Non-pigmented ciliary epithelial cell (primary cell): ENCODE measurements around the gene NMUR2.

Experiments used
- DNase-seq: peaks from one replicate; pipeline ENCODE4 v3.0.0-alpha.2; 2010; ENCODE audit warnings: low read depth

The NMUR2 gene, protein sequence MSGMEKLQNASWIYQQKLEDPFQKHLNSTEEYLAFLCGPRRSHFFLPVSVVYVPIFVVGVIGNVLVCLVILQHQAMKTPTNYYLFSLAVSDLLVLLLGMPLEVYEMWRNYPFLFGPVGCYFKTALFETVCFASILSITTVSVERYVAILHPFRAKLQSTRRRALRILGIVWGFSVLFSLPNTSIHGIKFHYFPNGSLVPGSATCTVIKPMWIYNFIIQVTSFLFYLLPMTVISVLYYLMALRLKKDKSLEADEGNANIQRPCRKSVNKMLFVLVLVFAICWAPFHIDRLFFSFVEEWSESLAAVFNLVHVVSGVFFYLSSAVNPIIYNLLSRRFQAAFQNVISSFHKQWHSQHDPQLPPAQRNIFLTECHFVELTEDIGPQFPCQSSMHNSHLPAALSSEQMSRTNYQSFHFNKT

DNA sequence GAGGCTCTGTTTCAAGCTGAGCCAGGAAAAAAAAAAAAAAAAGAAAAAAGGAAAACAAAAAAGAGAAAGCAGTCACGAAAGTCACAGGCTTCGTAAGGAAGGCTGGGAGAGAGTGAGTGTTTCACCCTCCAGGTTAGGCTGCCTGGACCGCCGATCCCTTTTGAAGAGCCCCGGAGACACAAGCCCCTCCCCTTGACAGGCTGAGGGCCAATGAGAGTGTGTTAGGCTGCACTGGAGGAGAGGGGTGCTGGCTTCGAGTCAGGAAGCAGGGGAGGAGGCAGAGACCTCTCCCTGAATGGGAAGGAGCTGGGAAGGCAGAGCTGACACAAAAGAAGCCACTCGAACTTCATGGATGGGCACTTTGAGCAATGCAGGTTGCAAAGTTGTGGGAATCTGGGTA lies at the start of gene NMUR2:
TSS of gene NMUR2 (minus strand) at position 135 of the 400 bp plus-strand sequence. CDS start 166 bp downstream, outside the sequence.
- DNase-seq: no peak

DNA sequence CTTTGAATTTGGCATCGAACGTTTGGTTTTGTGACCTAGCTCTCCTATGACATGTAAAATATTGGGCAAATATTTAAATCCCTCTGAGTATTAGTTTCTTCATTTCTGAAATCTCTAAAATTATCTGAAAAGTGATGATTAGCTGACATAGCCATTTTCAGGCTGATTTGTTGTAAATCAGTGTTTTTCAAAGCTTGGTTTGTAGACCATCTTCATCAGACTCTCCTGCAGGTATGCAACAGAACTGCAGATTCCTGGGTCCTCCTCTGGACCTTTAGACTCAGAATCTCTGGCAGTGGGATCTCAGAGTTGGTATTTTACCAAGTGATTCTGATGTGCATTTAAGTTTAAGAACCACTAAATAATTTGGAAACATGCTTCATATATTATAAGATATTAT lies 38.9 kb upstream of the NMUR2 start:
- DNase-seq: no peak

DNA sequence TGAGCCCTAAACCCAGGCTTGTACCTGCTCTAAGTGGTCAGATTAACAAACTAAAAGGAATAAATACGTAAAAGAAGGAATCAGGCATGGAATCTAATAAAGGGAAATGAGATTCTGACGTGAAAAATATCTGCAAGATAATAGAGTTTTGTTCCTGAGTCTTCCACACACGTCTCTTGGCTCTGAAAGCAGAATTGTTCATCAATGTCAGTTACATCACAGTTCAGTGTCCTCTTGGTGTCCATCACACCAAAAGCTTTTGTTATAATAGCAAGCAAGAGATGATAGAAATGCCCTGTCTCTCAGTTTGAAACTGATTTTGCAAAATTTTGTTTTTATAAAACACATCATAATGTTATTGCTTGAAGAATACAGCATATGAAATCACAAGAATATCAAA lies 34.7 kb upstream of the NMUR2 start:
- DNase-seq: no peak

DNA sequence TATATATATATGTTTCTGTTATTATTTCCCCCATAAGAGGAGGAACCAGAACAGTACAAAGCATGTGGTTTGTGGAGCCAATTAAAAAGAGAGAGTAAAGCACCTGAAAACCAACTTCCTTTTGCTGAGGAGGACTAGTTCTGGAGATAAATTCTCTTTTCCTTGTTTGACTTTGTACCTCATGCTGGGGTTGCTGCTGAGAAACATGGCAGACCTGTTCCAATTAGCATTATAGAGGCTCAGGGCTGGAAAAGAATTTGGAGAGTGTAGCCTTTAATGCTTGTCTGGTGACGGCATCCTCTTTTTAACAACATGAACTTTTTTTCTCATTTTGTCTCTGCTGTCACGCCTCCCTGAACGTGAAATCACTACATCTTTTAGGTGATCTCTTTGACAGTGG lies 32.8 kb upstream of the NMUR2 start:
- no peak for DNase-seq

DNA sequence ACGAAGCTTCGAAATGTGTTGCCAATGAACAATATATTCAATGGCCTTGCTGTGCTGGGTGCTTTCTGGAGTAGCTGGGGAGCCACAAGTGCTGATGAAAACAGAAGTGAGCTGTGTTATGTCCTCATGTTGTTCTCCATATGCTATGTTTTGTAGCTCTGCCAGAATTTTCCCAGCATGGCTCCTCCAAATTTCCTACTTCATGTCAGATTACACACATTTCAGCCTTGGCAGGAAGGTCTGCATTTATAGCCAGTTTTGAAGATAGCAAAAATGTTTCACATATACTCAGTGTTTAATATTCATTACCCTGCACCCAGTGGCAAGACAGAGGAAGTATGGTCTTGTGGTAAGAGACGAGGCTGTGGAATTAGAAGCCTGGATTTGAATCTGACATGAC lies 22.6 kb upstream of the NMUR2 start:
- DNase-seq: no peak

DNA sequence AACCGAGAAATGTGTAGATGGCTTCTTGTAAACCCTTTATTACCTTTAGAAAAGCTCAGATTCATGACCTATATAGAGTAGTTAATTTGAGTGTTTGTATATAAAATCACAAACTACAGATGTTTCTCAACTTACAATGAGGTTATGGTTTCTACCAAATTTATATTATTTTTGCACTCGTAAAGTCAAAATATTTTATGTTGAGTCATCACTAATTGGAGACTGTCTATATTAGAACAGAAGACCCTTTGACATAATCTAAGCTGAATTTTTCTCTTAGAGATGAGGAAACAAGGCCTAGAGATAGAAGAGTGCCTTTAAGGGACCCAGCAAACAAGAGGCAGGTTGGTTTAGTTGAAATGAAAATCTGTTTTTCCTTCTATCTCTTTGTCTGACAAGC lies 20.0 kb upstream of the NMUR2 start:
- no peak for DNase-seq

DNA sequence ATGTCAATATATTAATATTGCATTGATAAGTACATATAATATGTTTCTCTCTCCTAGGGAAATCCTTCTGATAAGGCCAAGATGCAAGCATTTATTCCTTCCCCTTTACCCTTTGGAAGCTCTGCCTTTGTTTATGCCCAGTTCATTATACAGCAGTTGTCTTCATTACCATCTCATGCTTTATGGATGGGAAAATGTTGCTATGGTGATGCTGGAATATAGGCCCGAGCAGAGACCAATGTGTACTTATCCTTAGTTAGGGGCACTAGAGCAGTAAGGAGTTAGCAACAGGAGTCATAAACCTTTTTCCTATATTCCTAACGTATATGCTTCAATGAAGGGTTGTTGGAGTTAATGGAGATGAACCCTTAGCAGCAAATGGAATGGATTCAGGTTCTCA lies 19.4 kb upstream of the NMUR2 start:
- no peak for DNase-seq

DNA sequence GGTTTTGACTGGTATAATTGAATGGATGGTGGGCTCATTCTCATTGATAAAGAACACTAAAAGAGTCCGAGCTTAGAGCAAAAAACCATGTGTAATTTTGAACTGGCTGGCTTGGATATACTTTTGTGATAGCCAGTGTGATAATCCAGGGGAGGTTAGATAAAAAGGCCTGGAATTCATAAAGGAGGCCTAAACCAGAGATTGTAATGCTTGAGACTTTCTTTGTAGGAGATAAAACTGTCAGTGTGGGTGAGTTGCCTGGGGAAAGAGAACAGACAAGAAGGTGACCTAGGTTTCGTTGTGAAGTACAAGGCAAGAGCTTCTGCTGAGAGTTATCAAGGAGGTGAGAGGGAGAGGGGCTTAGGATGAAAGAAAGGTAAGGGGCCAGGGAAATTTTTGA lies 17.0 kb upstream of the NMUR2 start:
- DNase-seq: no peak

DNA sequence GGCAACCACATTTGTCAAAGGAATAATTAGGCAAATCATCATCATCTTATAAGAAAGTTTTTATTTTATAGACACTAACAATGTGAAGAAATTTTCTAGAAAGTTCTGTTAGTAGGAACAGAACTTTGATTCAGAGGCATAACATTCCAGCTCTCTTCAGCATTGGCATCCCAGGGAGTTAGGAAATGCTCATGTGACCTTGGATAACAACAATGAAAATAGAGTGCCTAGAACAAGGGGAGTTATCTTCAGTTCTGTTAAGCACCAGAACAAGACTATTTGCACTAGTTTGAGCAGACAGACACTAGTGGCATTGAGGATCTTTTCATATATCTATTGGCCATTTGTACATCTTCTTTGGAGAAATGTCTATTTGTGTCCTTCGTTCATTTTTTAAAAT lies 7.0 kb upstream of the NMUR2 start:
- no peak for DNase-seq

DNA sequence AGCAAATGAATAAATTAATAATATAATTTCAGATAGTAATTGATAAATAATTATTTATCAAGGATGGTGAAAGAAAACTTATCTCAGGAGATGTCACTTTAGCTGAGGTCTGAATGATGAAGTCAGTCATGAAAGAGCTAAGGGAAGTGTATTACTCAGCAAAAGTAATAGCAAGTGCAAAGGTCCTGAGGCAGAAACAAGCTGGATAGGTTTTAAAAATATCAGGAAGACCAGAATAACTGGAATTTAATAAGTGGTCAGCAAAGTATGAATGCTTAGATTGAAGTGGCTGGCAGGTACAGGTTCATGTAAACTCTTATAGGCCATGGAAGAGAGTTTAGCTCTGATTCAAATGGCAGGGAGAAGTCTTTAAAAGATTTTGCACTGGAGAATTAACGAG lies 1.0 kb upstream of the NMUR2 start:
- no peak for DNase-seq

DNA sequence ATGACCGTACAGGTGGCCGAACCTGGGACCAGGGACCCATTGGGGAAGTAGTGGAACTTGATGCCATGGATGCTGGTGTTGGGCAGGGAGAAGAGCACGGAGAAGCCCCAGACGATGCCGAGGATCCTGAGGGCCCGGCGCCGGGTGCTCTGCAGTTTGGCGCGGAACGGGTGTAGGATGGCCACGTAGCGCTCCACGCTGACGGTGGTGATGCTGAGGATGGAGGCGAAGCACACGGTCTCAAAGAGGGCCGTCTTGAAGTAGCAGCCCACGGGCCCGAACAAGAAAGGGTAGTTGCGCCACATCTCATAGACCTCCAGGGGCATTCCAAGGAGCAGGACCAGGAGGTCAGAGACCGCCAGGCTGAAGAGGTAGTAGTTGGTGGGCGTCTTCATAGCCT lies 585 bp downstream of the NMUR2 start:
- no peak for DNase-seq

DNA sequence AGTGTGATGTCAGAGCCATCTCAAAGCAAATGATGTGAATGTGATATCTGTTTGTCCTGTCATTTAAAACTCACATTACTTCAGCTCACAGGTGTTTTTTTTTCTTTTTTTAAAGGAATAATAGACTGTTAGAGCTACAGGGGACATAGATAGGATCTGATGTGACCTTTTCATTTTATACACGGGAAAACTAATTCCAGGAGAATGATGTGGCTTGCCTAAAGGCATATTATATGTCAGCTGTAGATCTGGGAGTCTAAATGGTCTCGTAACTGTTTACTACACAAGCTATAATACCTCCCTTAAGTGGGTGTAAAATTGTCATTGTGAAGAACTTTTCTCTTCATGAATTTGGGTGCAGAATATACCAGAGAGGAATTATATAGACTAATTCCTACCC lies 2.0 kb downstream of the NMUR2 start:
- no peak for DNase-seq

DNA sequence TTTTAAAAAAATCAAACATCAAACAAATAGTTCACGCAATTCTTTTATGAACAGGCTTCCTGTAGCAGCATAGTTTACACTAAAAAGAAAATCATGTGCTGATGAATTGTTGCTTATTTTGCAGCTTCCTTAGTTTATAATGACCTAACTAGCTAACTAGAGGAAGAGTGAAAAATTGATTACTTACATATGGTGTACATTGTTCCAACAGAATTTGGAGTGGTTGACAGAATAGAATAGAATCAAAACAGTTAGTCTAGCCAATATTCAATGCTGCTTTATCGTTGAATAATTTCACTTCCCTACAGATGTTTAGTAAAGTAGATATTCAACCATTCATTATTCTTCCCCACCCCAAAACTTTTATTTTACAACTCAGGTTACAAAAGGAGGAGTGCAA lies 4.2 kb downstream of the NMUR2 start:
- DNase-seq: no peak

DNA sequence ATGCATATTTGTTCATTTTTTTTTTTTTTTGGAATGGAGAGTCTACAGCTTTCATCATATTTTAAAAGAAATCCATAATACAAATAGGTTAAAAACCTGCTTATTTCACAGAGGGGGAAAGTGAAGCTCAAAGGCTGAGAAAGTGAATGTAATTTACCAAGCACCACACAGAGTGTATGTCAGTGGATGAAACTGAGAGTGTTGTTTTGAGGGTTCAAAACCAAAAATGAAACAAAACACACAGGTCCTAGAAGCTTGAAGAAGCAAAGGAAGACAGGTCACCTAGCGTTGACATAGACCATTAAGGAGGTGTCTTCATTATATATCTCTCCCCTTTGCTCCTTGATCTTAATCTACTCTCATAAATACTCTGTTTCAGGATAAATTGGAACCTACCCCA lies 7.5 kb downstream of the NMUR2 start:
- DNase-seq: no peak

DNA sequence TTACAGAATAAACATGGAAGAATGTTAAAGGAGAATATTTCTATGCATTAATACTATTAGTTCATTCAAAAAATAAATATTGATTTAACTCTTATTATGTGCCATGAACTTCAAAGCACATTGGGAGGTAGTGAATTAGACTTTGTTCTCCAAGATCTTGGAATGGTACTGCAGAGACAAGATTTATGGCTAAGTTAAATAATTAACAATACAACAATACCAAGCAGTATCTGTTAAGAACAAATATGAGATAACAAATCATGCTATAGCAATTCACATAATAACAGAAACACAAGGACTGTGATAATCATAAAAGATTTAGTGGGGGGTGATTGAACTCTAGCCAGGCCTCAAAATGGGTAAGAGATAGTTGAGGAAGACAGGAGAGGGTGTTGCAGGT lies 11.6 kb downstream of the NMUR2 start:
- no peak for DNase-seq

DNA sequence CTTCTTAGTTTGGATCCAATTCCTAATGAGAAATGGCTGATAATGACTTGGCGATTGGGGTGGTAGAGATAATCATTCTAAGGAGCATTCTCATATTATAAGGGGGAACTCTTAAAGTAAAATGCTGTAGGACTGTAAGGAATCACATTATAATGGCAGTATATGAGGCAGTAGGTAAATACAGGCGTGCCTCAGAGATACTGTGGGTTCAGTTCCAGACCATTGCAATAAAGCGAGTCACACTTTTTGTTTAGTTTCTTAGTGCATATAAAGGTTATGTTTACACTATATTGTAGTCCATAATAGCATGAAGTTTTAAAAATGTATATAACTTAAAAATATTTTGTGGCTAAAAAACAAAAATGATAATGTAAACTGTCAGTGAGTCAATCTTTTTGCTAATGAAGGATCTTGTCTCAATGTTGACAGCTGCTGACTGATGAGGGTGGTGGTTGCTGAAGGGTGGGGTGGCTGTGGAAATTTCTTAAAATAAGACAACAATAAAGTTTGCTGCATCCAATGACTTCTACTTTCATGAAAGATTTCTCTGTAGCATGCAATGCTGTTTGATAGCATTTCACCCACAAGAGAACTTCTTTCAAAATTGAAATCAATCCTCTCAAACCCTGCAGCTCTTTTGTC lies 15.8 kb downstream of the NMUR2 start:
- no peak for DNase-seq

DNA sequence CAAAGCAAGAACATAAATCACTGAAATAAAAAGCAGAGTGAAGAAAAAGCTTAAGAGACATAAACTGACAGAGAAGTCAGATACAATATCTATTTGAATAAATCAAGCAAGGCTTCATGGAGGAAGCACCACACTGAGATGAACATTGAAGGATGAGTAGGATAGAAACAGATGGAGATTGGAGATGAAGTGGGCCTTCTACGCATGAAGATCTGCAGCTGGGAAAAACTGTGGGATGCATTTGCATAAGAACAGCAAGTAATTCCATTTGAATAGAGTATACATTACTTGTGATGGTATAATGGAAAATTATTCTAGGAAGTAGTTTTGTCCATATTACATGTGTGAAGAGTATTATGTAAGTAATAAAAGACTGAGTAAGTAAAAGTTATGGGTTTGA lies 16.5 kb downstream of the NMUR2 start:
- DNase-seq: no peak

DNA sequence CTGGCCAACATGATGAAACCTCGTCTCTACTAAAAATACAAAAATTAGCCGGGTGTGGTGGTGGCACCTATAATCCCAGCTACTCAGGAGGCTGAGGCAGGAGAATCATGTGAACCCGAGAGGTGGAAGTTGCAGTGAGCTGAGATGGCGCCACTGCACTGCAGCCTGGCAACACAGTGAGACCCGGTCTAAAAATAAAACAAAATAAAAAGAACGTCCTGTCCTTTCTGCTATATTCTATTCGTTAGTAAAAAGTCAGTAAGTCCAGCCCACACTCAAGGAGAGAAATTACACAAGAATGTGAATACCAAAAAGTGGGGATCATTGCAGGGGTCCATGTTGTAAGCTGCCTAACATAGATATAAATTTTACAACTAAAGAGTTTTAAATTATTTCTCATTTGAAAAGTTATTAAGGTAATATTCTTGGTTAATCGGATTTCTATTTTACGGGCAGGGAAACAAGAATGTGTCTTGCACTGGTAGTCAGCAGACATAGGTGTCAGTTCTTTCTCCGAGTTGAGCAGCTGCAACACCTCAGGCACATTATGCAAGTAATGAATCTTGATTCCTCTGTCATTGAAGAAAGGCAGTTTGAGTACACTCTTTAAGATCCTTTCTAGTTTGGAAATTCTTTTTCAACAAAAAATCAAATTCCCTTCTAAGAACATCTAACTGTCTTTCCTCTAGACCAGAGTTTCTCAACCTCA lies 24.5 kb downstream of the NMUR2 start:
- DNase-seq: no peak

DNA sequence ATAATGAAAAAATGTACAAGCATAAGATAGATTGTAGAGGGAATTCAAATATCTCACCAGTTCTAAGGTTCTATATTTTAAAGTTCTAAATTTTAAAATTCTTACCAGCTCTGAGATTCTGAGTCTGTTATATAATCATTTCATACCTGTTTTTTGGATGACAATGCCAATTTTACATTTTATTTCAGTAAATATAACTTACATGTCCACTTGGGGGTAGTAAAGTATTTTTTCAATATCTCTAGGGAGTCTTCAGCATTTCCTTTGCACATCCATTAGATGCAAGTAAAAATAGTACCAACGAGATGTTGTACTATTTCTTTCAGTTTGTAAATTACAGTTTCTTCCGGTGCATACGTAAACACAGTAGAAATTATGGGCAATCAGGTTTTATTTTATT lies 25.7 kb downstream of the NMUR2 start:
- DNase-seq: no peak

DNA sequence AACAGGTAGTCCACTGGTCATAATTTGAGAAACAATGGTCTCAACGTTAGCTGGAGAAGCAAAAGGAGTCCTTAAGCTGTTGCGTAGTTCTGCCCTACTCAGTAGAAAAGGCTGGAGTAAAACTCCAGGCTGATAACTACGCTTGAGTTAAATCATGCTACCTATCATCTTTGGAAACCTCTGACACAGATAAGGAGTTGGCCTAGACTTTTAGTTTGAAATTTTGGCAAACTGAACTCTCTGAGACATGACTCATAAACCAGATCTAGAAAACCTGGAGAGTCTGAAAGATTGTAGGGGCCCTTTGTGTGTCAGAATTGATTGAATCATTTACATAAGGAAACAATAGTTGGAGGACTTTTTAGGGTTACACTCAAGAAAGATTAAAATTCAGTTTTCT lies 26.3 kb downstream of the NMUR2 start:
- DNase-seq: no peak

DNA sequence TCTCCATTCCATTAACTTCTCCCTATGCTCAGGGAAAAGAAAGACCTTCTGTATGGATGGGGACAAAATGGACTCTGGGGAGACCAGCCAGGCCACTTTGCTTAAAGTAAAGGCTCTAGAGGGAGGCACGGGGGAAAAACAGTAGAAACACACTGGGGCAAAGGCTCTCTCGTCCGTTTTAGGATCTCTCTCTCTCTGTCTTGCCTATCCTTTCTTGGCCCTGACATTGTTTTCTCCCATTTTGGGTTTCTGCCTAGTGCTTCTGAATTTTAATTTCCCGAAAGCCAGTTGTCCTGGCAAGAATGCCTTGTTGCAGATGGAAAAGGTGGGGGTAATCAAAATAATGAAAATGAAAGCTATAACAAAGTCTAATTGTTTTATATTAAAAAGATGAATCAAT lies 28.2 kb downstream of the NMUR2 start:
- DNase-seq: no peak

DNA sequence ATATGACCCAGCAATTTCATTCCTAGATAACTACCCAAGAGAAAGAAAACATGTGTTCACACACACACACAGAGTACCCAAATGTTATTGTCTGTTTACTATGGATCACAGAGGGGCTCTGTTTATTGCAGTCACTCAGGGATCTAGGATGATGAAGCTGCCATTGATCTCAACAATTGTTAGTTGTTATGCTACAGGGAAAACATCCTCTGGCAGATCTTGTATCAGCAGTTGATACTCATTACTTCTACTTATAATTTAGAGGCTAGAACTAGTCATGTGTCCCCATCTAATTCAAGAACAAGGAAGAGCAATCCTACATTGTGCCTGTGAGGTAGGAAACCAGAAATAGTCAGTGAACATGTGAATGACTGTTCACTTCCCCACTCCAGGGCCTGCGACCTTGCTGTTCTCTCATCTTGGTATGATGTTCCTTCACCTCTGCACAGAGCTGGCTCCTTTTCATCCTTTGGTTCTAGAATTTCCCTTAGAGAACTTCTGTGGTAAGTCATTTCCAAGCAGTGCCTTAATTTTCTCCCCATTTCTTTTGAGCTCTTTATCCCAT lies 30.3 kb downstream of the NMUR2 start:
- DNase-seq: no peak

DNA sequence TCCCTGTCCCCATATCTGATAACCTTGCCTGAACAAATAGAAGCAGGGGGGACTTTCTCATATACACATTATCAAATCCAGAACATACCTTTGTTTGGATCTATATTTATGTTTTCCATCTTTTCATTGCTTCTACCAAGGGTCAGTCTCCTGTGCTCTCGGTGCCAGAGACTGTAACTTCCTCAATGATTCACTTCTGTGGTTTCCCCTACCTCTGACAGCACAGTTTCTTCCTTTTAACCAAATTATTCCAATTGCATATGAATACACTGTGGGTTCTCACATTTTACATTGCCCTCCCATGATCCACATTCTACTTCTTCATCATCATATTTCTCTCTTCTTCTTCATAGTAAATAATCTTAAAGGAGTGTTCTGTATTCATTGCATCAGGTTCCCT lies 32.2 kb downstream of the NMUR2 start:
- no peak for DNase-seq
